GM19397 (cell line): ENCODE data around the gene ASCC1.

Experiments used
- ATAC-seq: cut with Tn5 transposase; IDR thresholded peaks from one replicate; pipeline ENCODE4 v1.9.1; 2021; ENCODE audit warnings: mild to moderate bottlenecking, moderate library complexity; ENCODE audit not compliant: unreplicated experiment

ASCC1 gene

DNA sequence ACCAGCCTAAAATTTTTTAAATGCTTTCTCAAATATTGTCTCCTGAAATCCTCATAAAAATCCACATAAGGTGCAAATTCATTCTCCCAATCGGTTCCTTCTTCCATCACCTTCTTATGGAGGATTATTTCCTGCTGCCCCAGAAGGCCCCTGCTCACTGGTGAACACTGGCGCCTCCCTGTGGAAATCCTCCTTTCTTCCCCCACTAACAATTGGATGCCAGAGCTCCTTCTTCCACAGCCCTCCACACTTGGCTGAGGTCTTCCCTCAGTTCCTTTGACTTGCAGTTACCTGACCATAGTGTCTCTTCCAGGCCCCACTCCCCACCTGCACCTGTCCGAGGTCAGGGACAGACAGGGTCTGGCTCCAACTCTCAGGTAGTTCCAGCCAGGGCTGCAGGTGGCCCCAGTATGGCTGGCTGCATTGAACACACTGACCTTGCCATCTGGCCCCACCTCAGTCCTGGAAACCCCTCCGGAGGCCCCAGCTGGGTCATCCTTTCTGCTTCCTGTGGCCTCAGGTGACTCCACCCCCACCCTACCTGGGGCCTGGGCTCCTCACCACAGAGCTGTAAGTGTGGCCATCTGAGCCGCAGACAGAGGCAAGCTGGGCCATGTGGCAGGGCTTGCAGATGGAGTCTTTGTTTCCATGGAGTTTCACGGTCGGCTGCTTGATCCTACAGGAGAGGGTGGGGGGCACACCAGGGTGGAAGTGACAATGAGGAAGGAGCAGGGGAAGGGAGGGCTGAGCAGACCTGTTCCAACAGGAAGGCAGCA is 146.1 kb downstream of the ASCC1 start:
- ATAC-seq: no peak

- ATAC-seq: no peak
These were observed 147.1 kb downstream of the ASCC1 start for GRCh38 chr10:72068901-72069446.

DNA sequence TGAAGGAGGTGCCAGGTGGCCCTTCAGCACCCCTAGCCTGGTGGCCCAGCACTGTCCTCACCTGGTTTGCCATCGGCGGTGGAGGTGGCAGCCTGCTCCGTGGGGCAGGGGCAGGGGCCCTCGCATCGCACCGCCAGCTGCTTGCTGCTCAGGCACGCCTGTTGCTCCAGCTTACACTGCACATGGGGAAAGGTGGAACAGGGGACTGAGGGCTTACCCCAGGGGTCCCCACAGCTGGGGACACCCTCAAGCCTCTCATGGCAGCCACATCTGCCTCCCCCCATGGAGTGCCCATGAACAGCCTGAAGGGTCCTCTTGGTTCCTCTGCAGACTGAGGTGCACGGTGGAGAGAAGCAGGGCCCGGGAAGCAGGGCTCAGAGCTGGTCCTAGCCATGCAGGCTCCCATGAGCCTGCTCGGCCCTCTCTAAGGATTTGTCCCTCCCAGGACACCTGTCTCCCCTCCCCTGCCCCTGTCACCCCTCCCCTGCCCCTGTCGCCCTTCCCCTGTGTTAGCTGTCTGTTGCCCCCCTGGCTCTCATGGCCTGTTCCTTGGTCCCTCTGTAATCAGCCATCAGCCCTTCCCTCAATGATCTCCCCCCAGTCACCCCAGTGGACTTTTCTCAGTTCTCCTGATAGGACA is 147.8 kb downstream of the ASCC1 start:
- ATAC-seq: no peak

DNA sequence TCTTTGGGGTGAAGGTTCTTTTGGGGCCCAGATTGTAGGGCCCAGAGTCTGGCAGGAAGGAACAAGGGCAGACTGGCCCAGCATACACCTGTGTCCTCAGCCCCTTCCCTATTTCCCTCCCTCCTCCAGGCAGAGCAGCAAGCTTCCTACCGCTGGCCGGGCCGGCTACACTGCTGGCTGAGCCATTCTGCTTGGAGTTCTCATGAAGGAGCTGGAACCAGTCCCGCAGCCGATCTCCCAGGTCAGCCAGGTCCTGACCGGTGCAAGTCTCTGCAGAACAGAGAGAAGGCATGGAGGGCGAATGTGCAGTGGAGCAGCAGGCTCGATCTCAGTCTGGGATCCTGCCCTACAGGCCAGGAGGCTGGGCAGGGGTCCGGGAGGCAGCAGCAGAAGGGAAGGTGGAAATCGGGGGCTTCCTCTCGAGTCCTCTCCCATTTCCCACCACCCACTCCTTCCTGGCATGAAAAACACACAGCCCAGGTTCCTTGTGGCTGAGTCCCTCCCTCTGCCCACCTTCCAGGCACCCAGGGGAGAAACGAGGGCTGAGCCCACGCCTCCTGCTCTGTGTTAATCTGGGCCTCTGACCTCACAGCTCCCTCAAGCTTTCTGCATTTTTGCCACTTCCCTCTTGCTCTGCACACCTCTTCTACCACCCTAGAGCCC is 148.5 kb downstream of the ASCC1 start:
- ATAC-seq: no peak

- no peak for ATAC-seq
These were observed 149.5 kb downstream of the ASCC1 start for GRCh38 chr10:72066318-72067284.

DNA sequence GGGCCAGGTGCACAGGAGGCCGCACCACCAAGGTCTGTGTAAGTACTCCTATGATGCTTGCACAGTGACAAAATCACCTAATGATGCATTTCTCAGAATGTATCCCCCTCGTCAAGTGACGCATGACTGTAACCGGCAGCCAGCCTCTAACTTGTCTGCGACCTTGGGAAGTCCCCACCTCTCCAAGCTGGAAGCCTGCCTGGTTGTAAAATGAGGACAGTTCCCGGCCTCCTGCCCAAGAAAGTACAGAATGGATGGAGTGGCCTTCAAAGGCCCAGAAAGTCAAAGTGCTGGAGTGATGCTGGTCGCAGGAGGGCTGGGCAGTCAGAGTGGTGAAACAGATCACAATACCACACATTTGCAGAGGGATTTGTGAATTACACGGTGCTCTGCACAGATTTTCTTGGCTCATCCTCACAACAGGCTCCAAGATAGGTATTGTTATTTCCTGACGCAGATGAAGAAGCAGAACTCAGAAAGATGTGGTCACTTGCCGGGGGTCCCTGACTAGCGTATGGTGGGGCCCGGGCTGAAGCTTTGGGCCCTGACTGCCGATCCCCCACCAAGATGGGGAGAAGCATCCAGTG is 150.5 kb downstream of the ASCC1 start:
- no peak for ATAC-seq

- ATAC-seq: no peak
These were observed 152.2 kb downstream of the ASCC1 start for GRCh38 chr10:72063703-72064391.

DNA sequence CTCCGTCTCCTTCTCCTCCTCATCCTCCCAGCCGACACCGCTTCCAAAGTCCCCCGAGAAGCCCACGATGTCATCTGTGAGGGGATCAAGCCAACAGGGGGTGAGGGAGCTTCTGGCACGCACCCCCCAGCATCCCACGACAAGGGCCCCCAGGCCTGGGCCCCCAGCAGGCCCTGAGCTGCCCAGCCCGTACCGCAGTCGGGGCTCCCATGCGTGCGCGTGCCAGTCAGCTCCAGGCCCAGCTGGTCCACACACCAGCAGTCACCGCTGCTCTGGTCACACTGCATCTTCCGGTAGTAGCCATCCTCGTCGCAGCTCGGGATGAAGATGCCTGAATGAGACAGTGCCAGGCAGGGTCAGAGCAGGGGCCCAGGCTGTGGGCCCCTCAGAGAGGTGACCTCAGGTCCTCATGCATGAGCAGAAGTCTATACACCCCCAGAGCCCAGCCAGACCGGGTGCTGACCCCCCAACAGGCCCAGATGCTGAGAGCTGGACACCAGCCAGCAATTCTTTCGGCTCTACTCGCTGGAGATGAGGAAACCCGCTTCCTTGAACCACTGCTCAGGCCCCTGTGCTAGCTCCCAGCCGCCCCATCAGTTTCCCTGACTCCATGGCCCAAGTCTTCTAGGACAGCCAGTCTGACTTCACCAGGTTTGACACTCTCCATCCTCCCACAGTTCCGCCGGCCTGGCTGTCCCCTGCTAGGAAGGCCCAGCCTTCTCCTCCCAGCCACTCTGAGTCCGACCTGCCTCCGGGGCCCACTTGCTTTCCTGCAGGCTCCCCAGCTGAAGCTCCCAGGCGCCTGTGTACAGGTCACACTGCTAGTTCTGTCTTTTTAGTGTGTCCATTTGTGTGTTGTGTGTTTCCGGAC is 153.0 kb downstream of the ASCC1 start:
- ATAC-seq: no peak

GRCh38 chr10:72062382-72062781 is 153.7 kb downstream of the ASCC1 start:
- no peak for ATAC-seq

DNA sequence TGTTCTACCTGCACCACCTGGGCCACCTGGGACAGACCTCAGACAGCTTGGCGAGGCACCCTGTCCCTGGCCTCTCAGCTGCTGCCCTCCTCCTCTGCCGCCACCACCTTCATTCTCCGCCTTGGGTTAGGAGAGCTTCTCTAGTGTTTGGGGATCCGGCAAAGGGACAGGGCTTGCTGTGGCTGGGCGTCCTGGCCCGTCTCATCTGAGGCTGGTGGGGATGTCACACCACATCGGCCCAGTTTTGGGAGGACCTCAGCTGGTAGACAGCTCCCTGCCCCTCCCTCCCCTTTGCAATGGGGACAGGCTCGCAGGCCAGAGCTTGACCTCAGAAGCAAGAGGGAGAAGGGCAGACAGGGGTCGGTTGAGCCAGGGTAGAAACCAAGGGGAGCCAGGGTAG is 154.1 kb downstream of the ASCC1 start:
- no peak for ATAC-seq

- no peak for ATAC-seq
These were observed 154.6 kb downstream of the ASCC1 start for GRCh38 chr10:72061491-72061890.

- ATAC-seq: no peak
These were observed 155.9 kb downstream of the ASCC1 start for GRCh38 chr10:72059843-72060822.

DNA sequence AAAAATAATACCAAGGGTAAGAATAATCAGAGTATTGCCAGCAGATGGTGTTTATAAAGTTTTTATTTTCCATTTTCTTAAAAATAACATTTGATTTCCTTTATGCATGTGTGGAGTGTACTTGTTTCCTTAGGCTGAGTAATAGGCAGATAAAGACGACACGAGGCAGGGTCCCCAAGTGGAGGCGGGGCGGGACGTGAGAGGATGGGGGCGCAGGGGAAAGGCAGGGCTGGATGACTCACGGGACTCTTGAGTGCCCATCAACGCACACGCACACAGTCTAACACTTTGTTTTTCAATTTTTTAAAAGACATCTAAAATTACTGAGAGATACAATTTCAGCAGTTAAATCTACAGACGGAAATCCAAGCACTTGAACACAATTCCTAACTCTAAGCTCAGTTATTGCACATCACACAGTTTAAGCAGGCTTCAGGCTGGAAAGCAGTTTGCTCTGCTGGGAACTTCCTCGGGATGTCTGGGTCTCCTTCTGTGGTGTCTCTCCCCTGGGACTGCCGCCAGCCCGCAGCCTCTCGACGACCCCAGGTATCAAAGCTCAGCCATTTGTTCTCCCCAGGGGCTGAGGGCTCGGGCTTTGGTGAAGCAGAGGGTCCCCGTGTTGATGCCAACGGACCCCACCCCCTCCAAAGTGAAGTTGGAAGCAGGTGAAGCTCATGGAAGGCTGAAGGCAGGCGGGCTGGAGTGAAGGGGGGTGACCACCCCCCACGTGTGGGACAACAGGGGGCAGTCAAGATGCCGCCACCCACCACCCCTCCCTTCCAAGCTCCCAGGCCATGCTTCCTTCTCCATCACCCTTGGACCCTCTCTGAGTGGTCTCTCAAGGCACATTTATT is 156.9 kb downstream of the ASCC1 start:
- ATAC-seq: no peak

GRCh38 chr10:72058347-72058898 is 157.7 kb downstream of the ASCC1 start:
- no peak for ATAC-seq

DNA sequence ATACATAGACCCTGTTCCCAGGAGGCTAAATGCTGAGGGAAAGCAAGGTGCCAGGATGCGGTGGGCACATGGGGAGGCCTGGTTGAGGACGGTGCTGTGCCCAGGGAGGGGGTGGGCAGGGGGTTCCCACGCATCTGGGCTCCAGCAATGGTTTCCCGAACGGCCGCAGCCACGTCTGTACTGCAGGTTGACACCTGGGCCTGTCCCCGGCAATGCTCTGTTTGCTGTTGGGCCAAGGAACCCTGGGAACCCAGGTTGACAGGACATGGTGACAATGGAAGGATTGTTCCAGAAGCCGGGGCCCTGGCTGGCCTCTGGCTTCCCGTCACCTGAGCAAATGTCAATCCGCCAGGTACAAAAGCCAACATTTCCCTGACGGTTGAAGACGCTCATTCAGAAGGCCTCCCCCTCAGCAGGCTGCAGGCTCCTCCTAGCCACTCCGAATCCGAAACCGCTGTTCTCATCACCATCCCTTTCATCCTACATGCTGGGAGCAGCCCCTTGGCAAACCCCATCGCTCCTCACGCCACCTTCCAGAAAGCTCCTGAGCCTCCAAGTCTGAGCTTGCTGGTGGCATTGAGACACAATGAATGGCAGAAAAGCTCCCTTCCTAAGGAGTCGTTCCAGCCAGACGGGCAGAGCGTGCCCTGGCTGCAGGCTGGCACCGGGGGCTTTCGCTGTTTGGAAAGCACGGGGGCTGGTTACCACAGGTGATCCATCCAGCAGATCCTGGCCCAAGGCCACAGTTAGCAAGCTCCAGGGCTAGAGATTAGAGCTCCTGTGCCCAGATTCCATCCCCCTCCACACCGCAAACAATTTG is 158.9 kb downstream of the ASCC1 start:
- ATAC-seq: no peak
